ENCODE measurements around the gene GPR37. TPM values are rescaled to one million over a fixed set of nuclear protein-coding genes. Genes with fewer than 3 reads are reported as not detected.

GPR37 gene
- total RNA-seq: 1.2 and 6.2 TPM in 2 replicates

GRCh38 chr7:124765401-124766352, at the start of gene GPR37:
TSS of gene GPR37 (minus strand) at chr7:124765792. CDS start at chr7:124764976, 816 bp downstream.

Other genes starting within 250 kb of the GPR37 start
- gene POT1, start 164.0 kb upstream of the GPR37 start, total RNA-seq: 36.1 and 39.4 TPM in 2 replicates

Measured in epithelial cell of umbilical artery (primary cell).